ENCODE results near the gene ACTN4.

Gene ACTN4

GRCh38 chr19:38713227-38713649 is 65.8 kb downstream of the ACTN4 start:
- peak; percentile 56 for DNase-seq

GRCh38 chr19:38713865-38714264 is 66.4 kb downstream of the ACTN4 start:
- DNase-seq = no peak

- no peak for DNase-seq
Observed at GRCh38 chr19:38714354-38714778, 66.9 kb downstream of the ACTN4 start.

- no peak for DNase-seq
Observed at GRCh38 chr19:38715555-38715954, 68.1 kb downstream of the ACTN4 start.

- DNase-seq = no peak
Observed at GRCh38 chr19:38717051-38717450, 69.6 kb downstream of the ACTN4 start.

GRCh38 chr19:38717855-38718254 is 70.4 kb downstream of the ACTN4 start:
- DNase-seq = no peak

- peak; percentile 83 for DNase-seq
Observed at GRCh38 chr19:38718747-38719543, 71.5 kb downstream of the ACTN4 start.

- DNase-seq = no peak
Observed at GRCh38 chr19:38719761-38720558, 72.5 kb downstream of the ACTN4 start.

GRCh38 chr19:38720559-38721236 is 73.2 kb downstream of the ACTN4 start:
- DNase-seq = no peak

GRCh38 chr19:38721496-38721895 is 74.0 kb downstream of the ACTN4 start:
- no peak for DNase-seq

- peak; percentile 77 for DNase-seq
Observed at GRCh38 chr19:38721979-38722773, 74.7 kb downstream of the ACTN4 start.

GRCh38 chr19:38722947-38723605 is 75.6 kb downstream of the ACTN4 start:
- DNase-seq = no peak

- no peak for DNase-seq
Observed at GRCh38 chr19:38723606-38723965, 76.1 kb downstream of the ACTN4 start.

GRCh38 chr19:38723990-38724854 is 76.8 kb downstream of the ACTN4 start:
- no peak for DNase-seq

- DNase-seq = no peak
Observed at GRCh38 chr19:38725469-38726283, 78.2 kb downstream of the ACTN4 start.

GRCh38 chr19:38726284-38726673 is 78.8 kb downstream of the ACTN4 start:
- DNase-seq = no peak

- no peak for DNase-seq
Observed at GRCh38 chr19:38726761-38727301, 79.4 kb downstream of the ACTN4 start.

- no peak for DNase-seq
Observed at GRCh38 chr19:38727306-38727867, 79.9 kb downstream of the ACTN4 start.

GRCh38 chr19:38727868-38728660 is 80.6 kb downstream of the ACTN4 start:
- no peak for DNase-seq
